Bladder microvascular endothelial cell (primary cell): ENCODE results near the gene KANSL1. TPM values are rescaled to one million over a fixed set of nuclear protein-coding genes. Genes with fewer than 3 reads are reported as not detected.

ENCODE experiments used
- total RNA-seq: library from RNA; depleted of rRNA; stranded (reverse); fragments of >200 nt; gene quantifications from 2 replicates; pipeline ENCODE4 v1.2.3, GENCODE V29; 2014

KANSL1 gene
- 52.8 and 95.1 TPM in 2 replicates for total RNA-seq

DNA sequence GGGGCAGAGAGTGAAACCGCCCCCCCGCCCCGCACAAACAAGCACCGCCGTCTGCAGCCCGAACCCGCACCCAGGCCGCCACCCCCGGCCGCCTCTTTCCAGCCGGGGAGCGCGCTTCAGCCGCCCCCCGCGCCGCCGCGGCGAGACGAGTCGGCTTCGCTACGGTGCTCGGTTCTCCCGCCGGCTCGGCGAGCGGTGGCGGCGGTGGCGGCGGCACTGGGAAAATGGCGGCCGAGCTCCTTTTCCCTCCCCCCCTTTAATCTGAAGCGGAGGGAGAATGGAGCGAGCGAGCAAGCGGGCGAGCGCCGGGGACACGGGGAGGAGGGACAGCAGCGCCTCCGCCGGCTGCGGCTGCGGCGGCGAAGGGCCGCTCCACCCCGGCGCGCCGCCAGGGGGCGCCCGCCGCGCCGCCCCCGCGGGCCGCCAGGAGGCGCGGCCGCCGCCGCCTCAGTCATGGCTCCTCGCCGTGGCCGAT is at the start of gene KANSL1:
Gene KANSL1, minus strand, starts transcription at position 279 of the 475 bp plus-strand sequence. CDS start 21,286 bp downstream, outside the sequence.

GRCh38 chr17:45998987-45999899 is 194.0 kb downstream of the KANSL1 start, which contains the start of gene STH:
Gene STH (plus strand): TSS chr17:45999250. CDS start chr17:45999280, 30 bp downstream.

Other genes with a start within 250 kb of the KANSL1 start
- not detected in 2 replicates for gene STH, start 194.2 kb downstream of the KANSL1 start, total RNA-seq
- gene LRRC37A, start 101.7 kb upstream of the KANSL1 start, total RNA-seq: 0.81 and 1.6 TPM in 2 replicates
- gene ARL17B, start 168.3 kb upstream of the KANSL1 start, total RNA-seq: 1.1 and 6.2 TPM in 2 replicates